Activated CD8-positive, alpha-beta memory T cell treated with anti-CD3 and anti-CD28 coated beads, Interleukin-2, amount 10 ng/mL, durations not matched to agents 7 days and 5 days (primary cell): ENCODE results near the gene PTBP2. TPM values are rescaled to one million over a fixed set of nuclear protein-coding genes. Genes with fewer than 3 reads are reported as not detected.
A peak's percentile ranks its signal among the peaks of the same experiment; 100 is the strongest.

Experiments
- ATAC-seq: fragments of 150-1000 bp; cut with Tn5 transposase; one replicate; pipeline ENCODE4 v1.10.0; 2021; ENCODE audit warnings: moderate library complexity
- CTCF ChIA-PET: fragments of 350-600 bp; sonication (Branson Sonifier 250); formaldehyde crosslinking; loops from one replicate; lab custom pipeline; 2021; ENCODE audit warnings: antibody characterized with exemption; lab: Charles Lee
- DNase-seq: peaks from one replicate; pipeline ENCODE4 v3.0.0-alpha.2; 2020
- H3K27ac Mint-ChIP-seq: one replicate; pipeline ENCODE4 v1.8.0; 2021; ENCODE audit warnings: mild to moderate bottlenecking, mixed read lengths
- H3K27me3 Mint-ChIP-seq: one replicate; pipeline ENCODE4 v1.8.0; 2021; ENCODE audit warnings: mixed read lengths
- H3K36me3 Mint-ChIP-seq: one replicate; pipeline ENCODE4 v1.8.0; 2021; ENCODE audit warnings: mild to moderate bottlenecking, mixed read lengths
- H3K4me1 Mint-ChIP-seq: one replicate; pipeline ENCODE4 v1.8.0; 2021; ENCODE audit warnings: mixed read lengths
- H3K4me3 Mint-ChIP-seq: one replicate; pipeline ENCODE4 v1.8.0; 2021; ENCODE audit warnings: mild to moderate bottlenecking, moderate library complexity, mixed read lengths
- H3K9me3 Mint-ChIP-seq: one replicate; pipeline ENCODE4 v1.8.0; 2022; ENCODE audit warnings: low read depth, mixed read lengths
- total RNA-seq, 2 experiments: library from RNA; stranded (reverse); gene quantifications; one replicate each; pipeline ENCODE4 v1.2.3, GENCODE V29; 2021

The PTBP2 gene
- total RNA-seq, 2 experiments from 2014 or later = 10.7 to 13.3 TPM

GRCh38 chr1:96845464-96845863 lies 123.9 kb downstream of the PTBP2 start:
- Mint-ChIP-seq H3K4me3 (no peak overlapping the region), H3K27ac (no peak overlapping the region), H3K4me1 (no peaks in the 10 kb centered on the region), H3K9me3 (no peaks in the 10 kb centered on the region), H3K36me3 (no peaks in the 10 kb centered on the region), H3K27me3 (peaks cover 5% of the 10 kb centered on the region)
- DNase-seq = peak; percentile 44
- CTCF ChIA-PET = interaction anchor here (1.5 kb wide), 1 partner anchor 9 kb away, joined by 3 read pairs; no protein-coding TSS in a partner anchor
- peak; percentile 64 for ATAC-seq

- no peak overlapping the region for H3K4me3 Mint-ChIP-seq
- DNase-seq (no peak), ATAC-seq (no peak)
- no peaks in the 10 kb centered on the region for H3K4me1 Mint-ChIP-seq
- no peaks in the 10 kb centered on the region for H3K27me3 Mint-ChIP-seq
- H3K36me3 Mint-ChIP-seq = no peaks in the 10 kb centered on the region
- no peak overlapping the region for H3K27ac Mint-ChIP-seq
- no peaks in the 10 kb centered on the region for H3K9me3 Mint-ChIP-seq
- CTCF ChIA-PET = no interaction called here
Measured at GRCh38 chr1:96861836-96862235, 140.3 kb downstream of the PTBP2 start.

GRCh38 chr1:96863449-96863848 lies 141.9 kb downstream of the PTBP2 start:
- Mint-ChIP-seq H3K27me3 (peaks cover 3% of the 10 kb centered on the region), H3K4me3 (no peak overlapping the region), H3K27ac (no peak overlapping the region), H3K9me3 (no peaks in the 10 kb centered on the region), H3K36me3 (no peaks in the 10 kb centered on the region), H3K4me1 (no peaks in the 10 kb centered on the region)
- no peak for ATAC-seq
- CTCF ChIA-PET = no interaction called here
- no peak for DNase-seq
